ENCODE measurements around the gene ITGAV.

The ITGAV gene

DNA sequence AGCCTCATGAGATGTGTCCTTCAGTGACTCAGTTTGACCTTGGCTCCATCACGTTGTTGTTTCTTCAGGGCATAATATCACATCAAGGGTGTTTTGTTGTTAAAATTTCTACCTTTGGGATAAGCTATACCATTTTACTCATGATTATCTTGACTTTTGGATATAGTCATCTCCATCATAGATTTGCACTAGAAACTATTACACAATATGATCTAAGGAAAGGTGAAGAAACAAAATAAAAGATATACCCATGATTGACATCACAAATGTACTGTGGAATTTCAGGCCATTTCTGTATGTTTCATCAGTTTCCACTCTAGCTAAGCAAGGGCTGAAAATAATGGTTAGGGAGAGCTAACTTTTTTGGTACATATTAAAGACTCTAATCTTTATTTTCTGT is 79.3 kb downstream of the ITGAV start:
- Histone ChIP-seq H3K9me3 (ENCODE audit: control insufficient read depth, insufficient read depth, low read depth, low read length) (no peaks in the 10 kb centered on the region), H3K27ac (ENCODE audit: extremely low read depth, low read depth, low read length) (no peak overlapping the region), H3K4me3 (ENCODE audit: low read depth, low read length) (no peak overlapping the region), H3K36me3 (ENCODE audit: control insufficient read depth in 2 of 2, insufficient read depth in 1 of 2, low read length in 2 of 2) (peaks cover 64 to 88% of the 10 kb centered on the region in 2 experiments), H3K4me1 (ENCODE audit: control insufficient read depth, insufficient read depth, low read length) (no peaks in the 10 kb centered on the region)
- ChIA-PET POLR2A (no interaction called here), CTCF (interaction anchor here (0.6 kb wide), 1 partner anchor 191 kb away, joined by 3 read pairs; no protein-coding TSS in a partner anchor)
- TF ChIP-seq, protein P1, sequence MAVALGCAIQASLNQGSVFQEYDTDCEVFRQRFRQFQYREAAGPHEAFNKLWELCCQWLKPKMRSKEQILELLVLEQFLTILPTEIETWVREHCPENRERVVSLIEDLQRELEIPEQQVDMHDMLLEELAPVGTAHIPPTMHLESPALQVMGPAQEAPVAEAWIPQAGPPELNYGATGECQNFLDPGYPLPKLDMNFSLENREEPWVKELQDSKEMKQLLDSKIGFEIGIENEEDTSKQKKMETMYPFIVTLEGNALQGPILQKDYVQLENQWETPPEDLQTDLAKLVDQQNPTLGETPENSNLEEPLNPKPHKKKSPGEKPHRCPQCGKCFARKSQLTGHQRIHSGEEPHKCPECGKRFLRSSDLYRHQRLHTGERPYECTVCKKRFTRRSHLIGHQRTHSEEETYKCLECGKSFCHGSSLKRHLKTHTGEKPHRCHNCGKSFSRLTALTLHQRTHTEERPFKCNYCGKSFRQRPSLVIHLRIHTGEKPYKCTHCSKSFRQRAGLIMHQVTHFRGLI (tag by site-specific recombination; IDR thresholded peaks at IDR 0.05): no peak
- TF ChIP-seq ZSCAN30 (tag by site-specific recombination; IDR thresholded peaks at IDR 0.05) (no peak), ZNF843 (tag by site-specific recombination; IDR thresholded peaks at IDR 0.05) (no peak), ZNF140 (tag by site-specific recombination; IDR thresholded peaks at IDR 0.05) (no peak), ZNF157 (tag by site-specific recombination; IDR thresholded peaks at IDR 0.05) (no peak), ZNF654 (tag by site-specific recombination; IDR thresholded peaks at IDR 0.05; ENCODE audit: low read depth) (no peak), ZNF558 (tag by site-specific recombination; IDR thresholded peaks at IDR 0.05) (no peak), MEIS1 (CRISPR knock-in tag; IDR thresholded peaks at IDR 0.05; ENCODE audit: borderline replicate concordance) (no peak), ZNF521 (tag by site-specific recombination; IDR thresholded peaks at IDR 0.05) (no peak), KLF7 (tag by site-specific recombination; IDR thresholded peaks at IDR 0.05; ENCODE audit: borderline replicate concordance) (no peak), PRDM1 (tag by site-specific recombination; IDR thresholded peaks at IDR 0.05) (no peak)
- TF ChIP-seq, protein P2, sequence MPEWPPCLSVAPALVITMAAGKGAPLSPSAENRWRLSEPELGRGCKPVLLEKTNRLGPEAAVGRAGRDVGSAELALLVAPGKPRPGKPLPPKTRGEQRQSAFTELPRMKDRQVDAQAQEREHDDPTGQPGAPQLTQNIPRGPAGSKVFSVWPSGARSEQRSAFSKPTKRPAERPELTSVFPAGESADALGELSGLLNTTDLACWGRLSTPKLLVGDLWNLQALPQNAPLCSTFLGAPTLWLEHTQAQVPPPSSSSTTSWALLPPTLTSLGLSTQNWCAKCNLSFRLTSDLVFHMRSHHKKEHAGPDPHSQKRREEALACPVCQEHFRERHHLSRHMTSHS (tag by site-specific recombination; IDR thresholded peaks at IDR 0.05): no peak
- TF ChIP-seq, protein P3, sequence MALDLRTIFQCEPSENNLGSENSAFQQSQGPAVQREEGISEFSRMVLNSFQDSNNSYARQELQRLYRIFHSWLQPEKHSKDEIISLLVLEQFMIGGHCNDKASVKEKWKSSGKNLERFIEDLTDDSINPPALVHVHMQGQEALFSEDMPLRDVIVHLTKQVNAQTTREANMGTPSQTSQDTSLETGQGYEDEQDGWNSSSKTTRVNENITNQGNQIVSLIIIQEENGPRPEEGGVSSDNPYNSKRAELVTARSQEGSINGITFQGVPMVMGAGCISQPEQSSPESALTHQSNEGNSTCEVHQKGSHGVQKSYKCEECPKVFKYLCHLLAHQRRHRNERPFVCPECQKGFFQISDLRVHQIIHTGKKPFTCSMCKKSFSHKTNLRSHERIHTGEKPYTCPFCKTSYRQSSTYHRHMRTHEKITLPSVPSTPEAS (tag by site-specific recombination; IDR thresholded peaks at IDR 0.05): no peak

DNA sequence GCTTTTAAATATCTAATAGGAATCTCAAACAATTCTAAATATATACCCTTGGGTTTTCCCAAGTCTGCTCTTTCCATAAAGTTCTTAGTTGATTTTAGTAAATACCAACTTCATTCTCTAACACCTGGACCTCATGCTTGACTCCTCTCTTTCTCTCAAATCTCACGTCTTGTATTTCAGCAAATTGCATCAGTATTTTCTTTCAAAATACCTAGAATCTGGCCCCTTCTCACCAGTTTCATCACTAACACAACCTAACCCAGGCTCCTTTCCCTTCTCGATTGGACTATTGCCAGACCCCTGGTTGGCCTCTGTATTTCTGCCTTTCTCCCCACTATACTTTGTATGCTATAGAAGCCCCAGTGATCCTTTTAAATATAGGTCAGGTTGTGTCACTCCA is 81.0 kb downstream of the ITGAV start:
- Histone ChIP-seq H3K27ac (ENCODE audit: extremely low read depth, low read depth, low read length) (no peak overlapping the region), H3K4me1 (ENCODE audit: control insufficient read depth, insufficient read depth, low read length) (no peaks in the 10 kb centered on the region), H3K36me3 (ENCODE audit: control insufficient read depth in 2 of 2, insufficient read depth in 1 of 2, low read length in 2 of 2) (peaks cover 63 to 87% of the 10 kb centered on the region in 2 experiments), H3K9me3 (ENCODE audit: control insufficient read depth, insufficient read depth, low read depth, low read length) (no peaks in the 10 kb centered on the region), H3K4me3 (ENCODE audit: low read depth, low read length) (no peak overlapping the region)
- ChIA-PET POLR2A (no interaction called here), CTCF (no interaction called here)
- TF ChIP-seq ZNF155 (tag by site-specific recombination; IDR thresholded peaks at IDR 0.05) (no peak), ZNF132 (tag by site-specific recombination; IDR thresholded peaks at IDR 0.05; ENCODE audit: borderline replicate concordance) (no peak), ZNF350 (tag by site-specific recombination; IDR thresholded peaks at IDR 0.05) (no peak), ZNF214 (tag by site-specific recombination; IDR thresholded peaks at IDR 0.05; ENCODE audit: borderline replicate concordance) (no peak), ZFP3 (tag by site-specific recombination; IDR thresholded peaks at IDR 0.05; ENCODE audit: low read depth) (no peak), SP2 (tag by site-specific recombination; IDR thresholded peaks at IDR 0.05) (no peak), ZNF701 (tag by site-specific recombination; IDR thresholded peaks at IDR 0.05) (no peak), GLI4 (tag by site-specific recombination; IDR thresholded peaks at IDR 0.05) (no peak), ZNF169 (tag by site-specific recombination; IDR thresholded peaks at IDR 0.05) (no peak), MZF1 (tag by site-specific recombination; IDR thresholded peaks at IDR 0.05; ENCODE audit: borderline replicate concordance) (no peak), ZIC2 (tag by site-specific recombination; IDR thresholded peaks at IDR 0.05) (no peak)
- TF ChIP-seq, protein P4, sequence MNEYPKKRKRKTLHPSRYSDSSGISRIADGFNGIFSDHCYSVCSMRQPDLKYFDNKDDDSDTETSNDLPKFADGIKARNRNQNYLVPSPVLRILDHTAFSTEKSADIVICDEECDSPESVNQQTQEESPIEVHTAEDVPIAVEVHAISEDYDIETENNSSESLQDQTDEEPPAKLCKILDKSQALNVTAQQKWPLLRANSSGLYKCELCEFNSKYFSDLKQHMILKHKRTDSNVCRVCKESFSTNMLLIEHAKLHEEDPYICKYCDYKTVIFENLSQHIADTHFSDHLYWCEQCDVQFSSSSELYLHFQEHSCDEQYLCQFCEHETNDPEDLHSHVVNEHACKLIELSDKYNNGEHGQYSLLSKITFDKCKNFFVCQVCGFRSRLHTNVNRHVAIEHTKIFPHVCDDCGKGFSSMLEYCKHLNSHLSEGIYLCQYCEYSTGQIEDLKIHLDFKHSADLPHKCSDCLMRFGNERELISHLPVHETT (tag by site-specific recombination; IDR thresholded peaks at IDR 0.05): no peak
- TF ChIP-seq, protein P5, sequence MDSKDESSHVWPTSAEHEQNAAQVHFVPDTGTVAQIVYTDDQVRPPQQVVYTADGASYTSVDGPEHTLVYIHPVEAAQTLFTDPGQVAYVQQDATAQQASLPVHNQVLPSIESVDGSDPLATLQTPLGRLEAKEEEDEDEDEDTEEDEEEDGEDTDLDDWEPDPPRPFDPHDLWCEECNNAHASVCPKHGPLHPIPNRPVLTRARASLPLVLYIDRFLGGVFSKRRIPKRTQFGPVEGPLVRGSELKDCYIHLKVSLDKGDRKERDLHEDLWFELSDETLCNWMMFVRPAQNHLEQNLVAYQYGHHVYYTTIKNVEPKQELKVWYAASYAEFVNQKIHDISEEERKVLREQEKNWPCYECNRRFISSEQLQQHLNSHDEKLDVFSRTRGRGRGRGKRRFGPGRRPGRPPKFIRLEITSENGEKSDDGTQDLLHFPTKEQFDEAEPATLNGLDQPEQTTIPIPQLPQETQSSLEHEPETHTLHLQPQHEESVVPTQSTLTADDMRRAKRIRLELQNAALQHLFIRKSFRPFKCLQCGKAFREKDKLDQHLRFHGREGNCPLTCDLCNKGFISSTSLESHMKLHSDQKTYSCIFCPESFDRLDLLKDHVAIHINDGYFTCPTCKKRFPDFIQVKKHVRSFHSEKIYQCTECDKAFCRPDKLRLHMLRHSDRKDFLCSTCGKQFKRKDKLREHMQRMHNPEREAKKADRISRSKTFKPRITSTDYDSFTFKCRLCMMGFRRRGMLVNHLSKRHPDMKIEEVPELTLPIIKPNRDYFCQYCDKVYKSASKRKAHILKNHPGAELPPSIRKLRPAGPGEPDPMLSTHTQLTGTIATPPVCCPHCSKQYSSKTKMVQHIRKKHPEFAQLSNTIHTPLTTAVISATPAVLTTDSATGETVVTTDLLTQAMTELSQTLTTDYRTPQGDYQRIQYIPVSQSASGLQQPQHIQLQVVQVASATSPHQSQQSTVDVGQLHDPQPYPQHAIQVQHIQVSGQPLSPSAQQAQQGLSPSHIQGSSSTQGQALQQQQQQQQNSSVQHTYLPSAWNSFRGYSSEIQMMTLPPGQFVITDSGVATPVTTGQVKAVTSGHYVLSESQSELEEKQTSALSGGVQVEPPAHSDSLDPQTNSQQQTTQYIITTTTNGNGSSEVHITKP (tag by site-specific recombination; IDR thresholded peaks at IDR 0.05): no peak

Measured in HEK293 (cell line).